Fibroblast of skin of scalp (primary cell): ENCODE results near the gene DHRS2.
"Not testable (repeated sequence)": the region's sequence is repeated elsewhere in the genome, so short reads cannot be mapped to it uniquely, and the experiment has no call there.

Experiments used
- DNase-seq: peaks from one replicate; pipeline ENCODE4 v3.0.0-alpha.2; 2013

Gene DHRS2

DNA sequence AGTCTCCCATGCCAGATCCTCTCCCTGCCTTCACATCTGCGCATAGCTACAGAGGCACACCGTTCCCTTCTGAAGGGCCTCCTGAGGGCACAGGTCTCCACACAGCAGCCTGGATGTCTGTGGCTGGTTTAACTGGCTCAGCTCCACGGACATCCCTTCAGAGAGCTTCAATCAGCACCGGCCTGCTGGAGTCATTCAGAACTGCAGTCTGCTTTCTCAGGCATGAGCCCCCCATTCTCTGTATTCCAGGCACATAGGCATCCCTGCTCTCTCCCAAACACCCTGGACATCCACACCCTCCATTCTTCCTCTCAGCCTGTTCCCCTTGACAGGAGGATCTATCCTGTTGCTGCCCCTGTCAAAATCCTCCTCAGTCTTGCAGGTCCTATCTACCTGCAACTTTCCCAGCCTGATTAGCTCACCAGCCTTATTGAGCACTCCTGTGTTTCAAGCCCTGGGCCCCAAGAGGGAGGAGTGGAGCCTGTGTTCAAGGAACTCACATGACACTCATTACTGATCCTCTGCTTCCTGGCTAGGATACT is 2.9 kb upstream of the DHRS2 start:
- DNase-seq = no peak

- not testable (repeated sequence) for DNase-seq
Observed at GRCh38 chr14:23634698-23635412, 1.3 kb upstream of the DHRS2 start.

- not testable (repeated sequence) for DNase-seq
Observed at GRCh38 chr14:23637312-23637654, 1.1 kb downstream of the DHRS2 start.

- DNase-seq = not testable (repeated sequence)
Observed at GRCh38 chr14:23637655-23638413, 1.7 kb downstream of the DHRS2 start.

- DNase-seq = no peak
Observed at GRCh38 chr14:23638414-23639047, 2.4 kb downstream of the DHRS2 start.

DNA sequence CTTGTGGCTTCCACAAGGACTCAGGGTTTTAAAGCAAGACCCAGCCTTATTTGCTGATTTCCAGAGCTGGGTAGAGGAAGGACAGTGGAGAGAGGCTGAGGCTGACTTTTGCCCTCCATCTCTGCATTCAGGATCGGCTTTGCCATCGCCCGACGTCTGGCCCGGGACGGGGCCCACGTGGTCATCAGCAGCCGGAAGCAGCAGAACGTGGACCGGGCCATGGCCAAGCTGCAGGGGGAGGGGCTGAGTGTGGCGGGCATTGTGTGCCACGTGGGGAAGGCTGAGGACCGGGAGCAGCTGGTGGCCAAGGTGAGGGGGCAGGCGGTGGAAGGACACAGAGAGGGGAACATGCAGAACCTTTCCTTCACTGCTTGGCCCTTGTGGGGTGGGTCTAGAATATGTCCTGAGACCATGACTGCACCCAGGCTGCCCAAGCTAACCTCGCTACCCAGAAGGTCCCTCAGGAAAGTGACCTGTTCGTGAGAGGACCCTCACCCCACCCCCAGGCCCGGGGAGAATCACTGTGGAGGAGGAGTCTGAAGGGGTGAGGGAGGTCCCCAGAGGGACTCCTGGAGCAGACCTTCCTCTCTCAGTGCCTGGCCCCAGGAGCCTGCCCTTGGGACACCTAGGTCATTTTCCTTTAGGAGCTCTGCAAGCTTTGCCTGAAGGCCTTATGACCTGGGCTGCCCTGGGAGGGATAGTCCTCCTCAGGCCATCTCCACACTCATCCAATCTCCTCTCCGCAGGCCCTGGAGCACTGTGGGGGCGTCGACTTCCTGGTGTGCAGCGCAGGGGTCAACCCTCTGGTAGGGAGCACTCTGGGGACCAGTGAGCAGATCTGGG is 3.1 kb downstream of the DHRS2 start:
- no peak for DNase-seq

- DNase-seq = peak; percentile 25
Observed at GRCh38 chr14:23639891-23640523, 3.8 kb downstream of the DHRS2 start.

DNA sequence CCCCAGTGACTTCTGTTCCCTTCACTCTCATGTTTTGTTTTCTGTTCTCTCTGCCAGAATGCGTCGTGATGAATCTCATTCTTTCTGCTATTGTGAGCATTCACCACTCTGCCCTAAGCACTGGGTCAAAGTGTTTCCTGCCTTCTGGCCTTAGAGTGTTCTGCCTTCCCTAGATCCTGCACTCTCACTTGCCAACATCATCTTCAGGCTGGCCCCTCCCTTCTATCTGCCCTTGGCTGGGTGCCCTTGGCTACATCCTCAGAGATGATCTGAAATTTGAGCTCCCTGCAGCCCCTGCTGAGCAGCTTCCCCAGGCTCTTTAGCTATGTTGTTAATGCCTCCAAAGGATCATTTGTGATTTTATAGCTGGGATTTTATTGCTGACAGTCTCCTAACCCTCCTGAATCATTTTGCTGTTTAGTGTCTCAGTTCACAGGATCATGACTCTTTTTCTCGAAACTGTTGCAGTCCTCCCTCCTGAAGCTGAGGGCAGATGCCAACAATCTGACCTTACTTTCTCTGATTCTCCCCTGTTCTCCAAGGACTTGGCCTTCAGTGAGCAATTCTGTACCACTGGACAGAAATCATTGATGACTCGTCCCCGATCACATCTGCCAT is 4.5 kb downstream of the DHRS2 start:
- peak; percentile 89 for DNase-seq

DNA sequence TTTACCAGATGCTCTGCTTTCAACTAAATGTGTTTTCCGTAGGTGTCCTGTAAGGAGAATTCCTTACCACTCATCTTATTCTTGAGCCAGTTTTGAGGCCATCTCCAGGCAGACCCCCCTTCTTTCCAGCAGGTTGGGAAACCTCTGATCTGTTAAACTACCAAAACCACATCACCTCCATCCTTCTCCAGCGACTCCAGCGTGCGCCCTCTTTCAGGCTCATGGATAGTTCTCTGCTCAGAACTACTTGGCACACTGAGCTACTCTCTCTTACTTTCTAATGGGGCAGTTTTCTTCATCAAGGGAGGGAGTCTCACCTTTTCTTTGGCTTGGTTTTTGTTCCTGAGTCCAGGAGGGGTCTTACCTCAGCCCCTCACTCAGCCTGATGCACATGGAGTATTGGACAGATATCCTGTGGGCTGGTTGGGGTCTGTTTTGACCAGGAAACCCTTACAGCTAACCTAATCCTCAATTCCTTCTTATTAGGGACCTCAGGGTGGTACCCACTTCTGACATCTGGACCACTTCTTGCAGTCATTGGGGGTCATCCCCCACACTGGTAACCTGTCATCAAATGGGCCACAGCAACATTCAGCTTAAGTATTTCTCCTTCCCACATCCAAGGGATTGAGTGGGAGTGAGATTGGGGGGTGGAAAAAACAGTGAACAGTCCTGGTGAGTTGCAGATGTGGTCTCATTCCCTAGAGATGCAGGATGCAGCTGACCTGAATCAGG is 5.2 kb downstream of the DHRS2 start:
- DNase-seq = no peak

GRCh38 chr14:23641915-23642588 is 5.9 kb downstream of the DHRS2 start:
- no peak for DNase-seq

- no peak for DNase-seq
Observed at GRCh38 chr14:23643533-23644194, 7.5 kb downstream of the DHRS2 start.

- no peak for DNase-seq
Observed at GRCh38 chr14:23644195-23644918, 8.2 kb downstream of the DHRS2 start.

DNA sequence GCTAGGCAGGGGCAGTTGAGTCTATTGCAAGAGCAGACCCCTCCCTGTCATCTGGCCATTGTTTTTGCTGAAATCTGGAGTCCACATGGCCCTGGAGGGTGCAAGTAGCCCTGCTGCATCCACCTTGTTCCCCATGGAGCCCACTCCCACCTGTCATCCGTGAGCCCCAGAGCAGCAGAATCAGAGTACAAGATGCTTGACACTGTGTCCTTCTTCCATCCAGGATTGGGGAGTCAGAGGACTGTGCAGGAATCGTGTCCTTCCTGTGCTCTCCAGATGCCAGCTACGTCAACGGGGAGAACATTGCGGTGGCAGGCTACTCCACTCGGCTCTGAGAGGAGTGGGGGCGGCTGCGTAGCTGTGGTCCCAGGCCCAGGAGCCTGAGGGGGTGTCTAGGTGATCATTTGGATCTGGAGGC is 8.8 kb downstream of the DHRS2 start:
- no peak for DNase-seq

DNA sequence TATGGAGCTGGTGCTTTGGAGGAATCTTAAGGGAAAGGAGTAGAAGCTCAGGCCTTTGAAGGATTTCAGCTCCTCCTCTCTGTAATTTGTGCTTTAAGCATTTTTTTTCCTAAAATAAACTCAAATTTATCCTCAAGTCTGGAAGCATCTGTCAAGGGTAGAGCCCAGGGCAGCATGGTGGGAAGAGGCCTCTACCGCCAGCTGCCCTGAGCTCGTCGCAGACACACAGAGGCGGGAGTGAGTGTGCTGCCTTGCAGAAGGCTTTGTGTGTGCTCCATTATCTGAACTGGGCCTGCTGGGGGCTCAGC is 9.3 kb downstream of the DHRS2 start:
- DNase-seq = no peak

- no peak for DNase-seq
Observed at GRCh38 chr14:23645812-23646647, 9.9 kb downstream of the DHRS2 start.

DNA sequence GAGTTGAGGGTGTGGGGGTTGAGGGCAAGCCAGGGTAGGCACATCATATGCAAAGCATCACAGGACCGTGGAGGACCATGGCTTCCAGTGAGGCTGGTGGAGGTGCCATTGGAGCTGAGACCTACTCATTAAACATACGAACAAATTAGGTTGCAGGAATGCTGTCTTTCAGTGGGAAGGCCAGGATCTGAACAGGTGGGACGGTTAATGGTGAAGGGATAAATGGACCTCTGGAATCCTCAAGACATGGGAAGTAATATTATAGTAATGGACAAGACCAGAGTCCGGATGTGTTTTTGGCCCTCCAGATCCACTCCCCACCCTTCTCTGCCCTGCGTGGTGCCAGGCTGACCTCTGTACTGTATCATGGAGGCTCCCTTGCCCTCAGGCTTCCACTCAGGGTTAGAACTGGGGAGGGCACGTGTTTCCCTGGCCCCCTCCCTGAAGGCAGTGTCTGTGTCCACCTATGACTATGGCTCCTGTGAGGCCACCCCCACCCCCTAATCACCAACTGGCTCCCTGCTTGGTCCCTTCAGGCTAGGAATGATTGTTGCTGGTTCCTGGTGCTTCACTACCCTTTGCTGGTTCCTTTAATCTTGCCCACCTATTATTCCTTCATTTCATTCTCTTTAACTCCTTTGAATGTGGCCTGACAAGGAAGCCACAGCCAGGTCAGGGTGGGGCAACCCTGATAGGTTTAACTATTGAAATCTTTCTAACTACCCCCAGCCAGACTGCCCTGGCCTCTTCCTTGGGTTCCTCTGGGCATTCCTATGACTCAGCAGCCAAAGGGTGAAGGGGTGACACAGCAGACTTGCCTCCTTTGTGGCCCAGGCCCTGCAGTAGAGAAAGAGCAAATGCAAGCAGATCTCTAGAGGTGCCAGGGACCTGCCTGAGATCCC is 10.7 kb downstream of the DHRS2 start:
- no peak for DNase-seq

GRCh38 chr14:23647619-23648018 is 11.5 kb downstream of the DHRS2 start:
- no peak for DNase-seq
